Fibroblast of skin of scalp (primary cell): Measurements from ENCODE around the gene BSPRY.
"Not testable (repeated sequence)": the region's sequence is repeated elsewhere in the genome, so short reads cannot be mapped to it uniquely, and the experiment has no call there.

ENCODE experiments used
- DNase-seq: peaks from one replicate; pipeline ENCODE4 v3.0.0-alpha.2; 2013

Gene BSPRY

DNA sequence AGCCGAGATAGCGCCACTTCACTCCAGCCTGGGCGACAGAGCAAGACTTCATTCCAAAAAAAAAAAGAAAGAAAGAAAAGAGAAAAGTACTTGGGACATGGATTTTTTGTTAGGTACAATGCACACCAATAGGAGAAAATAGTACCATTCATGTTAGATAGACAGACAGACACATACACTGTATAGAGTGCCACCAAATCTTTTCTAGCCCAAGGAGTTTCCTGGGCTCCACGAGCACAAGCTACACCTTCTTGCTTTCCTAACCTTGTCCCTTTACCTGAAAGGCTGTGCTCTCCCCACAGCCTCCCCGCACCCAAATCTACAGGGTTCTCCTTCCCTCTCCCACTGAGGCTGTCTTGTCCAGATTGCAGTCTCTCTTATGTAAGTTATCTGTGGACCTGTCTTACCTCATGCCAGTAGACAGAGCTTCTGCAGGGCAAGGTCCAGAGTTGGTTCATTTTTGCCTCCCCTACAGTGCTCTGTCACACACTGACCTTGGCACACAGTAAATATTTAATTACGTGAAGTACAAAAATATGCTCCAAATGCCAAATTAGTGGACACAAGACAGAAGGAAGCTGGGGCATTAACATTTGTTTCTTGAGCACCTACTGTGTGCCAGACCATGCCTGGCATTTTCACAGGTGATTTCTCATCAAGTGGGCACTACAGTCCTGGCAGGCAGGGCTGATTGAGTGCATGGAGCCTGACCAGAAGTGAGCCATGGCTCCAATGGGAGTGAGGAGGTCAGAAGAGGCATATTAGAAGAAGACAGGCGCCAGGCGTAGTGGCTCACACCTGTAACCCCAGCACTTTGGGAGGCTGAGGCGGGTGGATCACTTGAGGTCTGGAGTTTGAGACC lies 45.9 kb downstream of the BSPRY start:
- no peak for DNase-seq

- DNase-seq: no peak
Observed at GRCh38 chr9:113397203-113397631, 47.9 kb downstream of the BSPRY start.

DNA sequence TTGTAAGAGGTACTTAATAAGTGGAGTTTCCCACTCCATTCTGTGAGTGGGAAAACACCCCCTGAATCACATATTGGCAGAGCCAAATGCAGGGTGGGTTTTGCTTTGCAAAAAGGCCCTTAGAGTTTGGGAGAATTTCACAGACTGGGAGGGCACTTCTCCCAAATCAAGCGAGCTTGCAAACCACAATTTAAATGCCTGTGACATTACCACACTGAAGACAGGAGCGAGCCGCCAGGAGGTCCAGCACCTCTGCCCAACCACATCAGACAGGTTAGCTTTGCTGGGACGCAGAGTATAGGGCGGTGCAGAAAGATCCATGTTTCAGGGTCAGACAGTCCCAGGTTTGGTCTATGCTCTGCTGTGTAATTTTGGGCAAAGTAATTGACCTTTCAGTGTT lies 49.5 kb downstream of the BSPRY start:
- DNase-seq: no peak

DNA sequence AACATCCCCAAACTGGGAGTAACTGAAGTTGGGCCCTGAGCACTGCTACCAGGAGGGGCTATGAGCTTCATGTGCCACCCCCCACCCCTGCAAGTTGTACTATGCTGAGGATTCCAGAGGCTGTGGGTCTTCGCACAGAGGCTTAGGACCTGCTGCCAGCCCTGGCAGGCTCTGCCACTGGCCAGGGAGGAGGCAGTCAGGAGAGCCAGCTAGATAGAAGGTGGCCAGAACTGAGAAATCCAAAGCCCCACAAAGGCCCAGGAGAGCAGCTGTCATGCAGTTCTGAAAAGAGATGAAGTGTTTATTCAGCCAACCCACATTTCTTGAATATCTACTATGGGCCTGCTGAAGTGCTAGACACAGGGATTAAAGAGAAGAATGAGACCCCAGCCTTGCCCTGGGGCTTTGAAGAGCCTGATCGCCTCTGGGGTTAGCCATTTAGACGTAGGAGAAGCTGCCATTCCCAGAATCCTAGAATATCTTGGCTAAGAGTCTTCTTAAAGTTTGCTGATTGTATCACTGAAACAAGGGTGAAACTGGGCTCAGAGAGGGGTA lies 50.4 kb downstream of the BSPRY start:
- DNase-seq: no peak

GRCh38 chr9:113401027-113401792 lies 51.9 kb downstream of the BSPRY start, which contains the start of gene ALAD:
ALAD (minus strand) TSS chr9:113401284; CDS start chr9:113393559, 7,725 bp downstream.
- DNase-seq: peak; percentile 99

GRCh38 chr9:113403646-113404045 lies 54.3 kb downstream of the BSPRY start:
- DNase-seq: no peak

DNA sequence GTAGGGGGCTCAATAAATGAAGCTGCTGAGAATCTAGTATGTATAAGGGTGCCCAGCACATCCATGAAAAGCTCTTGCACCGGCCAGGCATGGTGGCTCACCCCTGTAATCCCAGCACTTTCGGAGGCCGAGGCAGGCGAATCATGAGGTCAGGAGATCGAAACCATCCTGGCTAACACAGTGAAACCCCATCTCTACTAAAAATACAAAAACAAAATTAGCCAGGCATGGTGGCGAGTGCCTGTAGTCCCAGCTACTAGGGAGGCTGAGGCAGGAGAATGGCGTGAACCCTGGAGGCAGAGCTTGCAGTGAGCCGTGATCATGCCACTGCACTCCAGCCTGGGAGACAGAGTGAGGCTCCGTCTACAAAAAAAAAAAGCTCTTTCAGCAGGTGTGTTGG lies 57.0 kb downstream of the BSPRY start:
- DNase-seq: not testable (repeated sequence)

DNA sequence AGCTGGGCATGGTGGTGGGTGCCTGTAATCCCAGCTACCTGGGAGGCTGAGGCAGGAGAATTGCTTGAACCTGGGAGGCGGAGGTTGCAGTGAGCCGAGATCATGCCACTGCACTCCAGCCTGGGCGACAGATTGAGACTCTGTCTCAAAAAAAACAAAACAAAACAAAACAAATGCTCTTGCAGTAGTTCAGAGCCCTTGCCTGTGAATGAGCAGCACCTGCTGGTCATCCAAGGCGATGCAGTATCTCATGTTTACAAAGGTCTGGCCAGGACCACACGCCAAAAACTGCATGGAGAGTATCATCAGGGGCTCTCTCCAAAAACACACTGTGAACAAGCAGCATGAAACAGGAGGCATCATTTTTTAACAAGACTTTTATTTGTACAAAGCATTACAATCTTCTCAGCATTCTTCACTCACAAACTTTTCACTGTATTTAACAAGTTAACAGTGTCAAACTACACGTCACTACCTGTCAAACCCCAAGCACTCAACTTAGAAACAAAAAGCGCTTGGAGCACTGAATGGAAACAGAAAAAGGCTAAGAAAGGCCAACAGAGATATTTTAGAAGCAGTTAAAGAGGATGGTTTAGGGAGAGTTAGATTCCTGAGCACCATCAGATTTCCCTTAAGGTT lies 57.7 kb downstream of the BSPRY start:
- DNase-seq: peak; percentile 63

DNA sequence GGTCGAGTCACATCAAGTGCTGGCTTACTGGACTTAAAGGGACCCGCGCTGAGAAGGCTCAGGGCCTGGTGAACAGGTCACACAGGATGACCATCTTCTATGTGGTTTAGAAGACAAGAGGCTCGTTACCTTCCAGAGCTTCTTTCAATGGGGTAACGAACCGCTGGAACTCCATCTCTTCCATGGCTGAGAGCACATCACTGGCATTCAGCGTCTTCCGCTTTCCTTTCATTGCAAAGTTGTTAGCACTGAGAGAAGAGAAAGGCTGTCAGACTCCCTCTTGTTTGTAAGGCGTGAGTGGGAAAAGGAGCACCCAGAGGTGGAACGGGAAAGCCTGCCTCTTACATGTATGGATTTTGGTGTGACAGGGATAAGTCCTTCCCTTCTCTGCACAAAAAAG lies 60.1 kb downstream of the BSPRY start:
- no peak for DNase-seq

- no peak for DNase-seq
Observed at GRCh38 chr9:113409883-113410206, 60.5 kb downstream of the BSPRY start.

DNA sequence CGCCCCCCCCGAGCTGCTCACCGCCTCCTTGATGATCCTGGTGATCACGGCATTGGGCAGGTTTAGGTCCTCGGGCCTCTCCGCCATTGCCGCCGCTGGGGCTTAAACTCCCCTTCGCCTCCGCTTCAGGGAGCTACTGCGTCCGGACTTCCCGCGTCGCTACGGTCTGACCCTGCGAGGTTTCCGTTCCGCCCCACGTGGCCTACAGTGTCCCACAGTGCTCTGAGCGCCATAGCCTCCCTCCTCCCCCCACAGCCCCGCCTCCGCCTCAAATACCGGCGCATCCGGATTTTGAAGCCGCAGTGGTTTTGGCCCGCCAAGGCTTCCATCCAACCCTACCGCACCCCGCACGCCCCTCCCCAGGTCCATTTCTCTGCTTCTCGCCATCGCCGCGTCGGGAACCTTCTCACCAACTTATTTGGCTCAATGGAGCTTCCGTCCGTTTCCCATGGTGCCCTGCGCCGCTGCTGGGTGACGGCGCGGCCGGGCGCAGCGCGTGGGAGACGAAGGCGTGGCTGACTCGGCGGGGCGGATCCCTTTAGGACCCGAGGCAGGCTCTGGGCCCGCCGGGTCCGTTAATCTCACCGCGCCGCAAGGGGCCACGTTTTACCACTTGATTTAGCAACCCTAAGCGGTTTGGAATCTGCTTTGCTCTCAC lies 61.0 kb downstream of the BSPRY start, which contains the start of the genes C9orf43 and POLE3:
Gene C9orf43, plus strand, starts transcription at position 541 of the 658 bp plus-strand sequence. CDS start 2,747 bp downstream, outside the sequence.
Gene POLE3, minus strand, starts transcription at position 469 of the 658 bp plus-strand sequence. Its CDS starts 382 bp downstream, at position 87.
- DNase-seq: peak; percentile 96

- no peak for DNase-seq
Observed at GRCh38 chr9:113416149-113416721, 66.9 kb downstream of the BSPRY start.

DNA sequence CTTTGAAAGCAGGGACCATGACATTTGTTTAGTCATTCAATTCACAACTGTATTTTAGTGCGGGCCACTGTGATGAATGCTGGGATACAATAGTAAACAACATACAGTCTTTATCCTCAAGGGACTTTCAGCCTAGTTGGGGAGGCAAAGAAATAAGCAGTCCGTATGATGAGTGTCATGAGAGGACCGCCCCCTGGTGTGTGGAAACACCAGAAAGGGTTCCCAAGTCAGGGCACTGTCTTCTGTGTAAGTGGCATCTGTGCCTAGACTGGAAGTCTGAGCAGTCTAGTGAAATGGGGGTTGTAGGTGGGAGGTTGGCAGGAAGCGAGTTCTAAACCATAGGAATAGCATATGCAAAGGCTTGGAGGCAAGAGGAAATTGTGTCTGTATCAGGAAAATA lies 68.0 kb downstream of the BSPRY start:
- no peak for DNase-seq
